IMR-90 (cell line): ENCODE results near the gene UBE2C. TPM values are rescaled to one million over a fixed set of nuclear protein-coding genes. Genes with fewer than 3 reads are reported as not detected.

ENCODE experiments used
- ATAC-seq: fragments of 200-7000 bp; cut with Tn5 transposase; 2 replicates; pipeline ENCODE4 v1.9.1; 2020; ENCODE audit warnings: low read depth, mild to moderate bottlenecking, moderate library complexity
- BruUV-seq: library from RNA; stranded (reverse); fragments of 400-500 nt; replicated peaks from 2 replicates; lab custom pipeline; 2021; lab: Mats Ljungman, UMichigan
- CTCF ChIA-PET: fragments of 300-600 bp; formaldehyde crosslinking; extraction: SDS; loops from one replicate; lab custom pipeline; 2021; ENCODE audit warnings: antibody characterized with exemption; lab: Yijun Ruan, JAX
- POLR2A ChIA-PET: fragments of 300-600 bp; sonication (Branson Sonifier 250); formaldehyde crosslinking; loops from one replicate; lab custom pipeline; 2022; ENCODE audit warnings: antibody characterized with exemption; ENCODE audit not compliant: unreplicated experiment; lab: Charles Lee
- DNase-seq: peaks from one replicate; pipeline ENCODE4 v3.0.0; 2013
- H2AFZ ChIP-seq: replicated peaks from 2 replicates; pipeline ENCODE3; 2013; ENCODE audit warnings: low read length, mild to moderate bottlenecking; ENCODE audit not compliant: poor library complexity
- H2AK5ac ChIP-seq: 2 replicates; pipeline ENCODE4 v1.6.1; 2013; ENCODE audit warnings: low read depth, low read length, inconsistent platforms
- H2AK9ac ChIP-seq: replicated peaks from 2 replicates; pipeline ENCODE3; 2013; ENCODE audit warnings: mild to moderate bottlenecking, low read depth, low read length, moderate library complexity; ENCODE audit not compliant: poor library complexity
- H2BK120ac ChIP-seq: 2 replicates; pipeline ENCODE4 v1.6.1; 2013; ENCODE audit warnings: low read depth, low read length, inconsistent platforms
- H2BK15ac ChIP-seq: 3 replicates; pipeline ENCODE4 v1.6.1; 2013; ENCODE audit warnings: low read depth, low read length, inconsistent platforms
- H2BK20ac ChIP-seq: 2 replicates; pipeline ENCODE4 v1.6.1; 2013; ENCODE audit warnings: low read depth, mild to moderate bottlenecking, inconsistent platforms, low read length, moderate library complexity
- H2BK5ac ChIP-seq: 2 replicates; pipeline ENCODE4 v1.6.1; 2013; ENCODE audit warnings: mild to moderate bottlenecking, low read depth, low read length, inconsistent platforms; ENCODE audit not compliant: poor library complexity, severe bottlenecking
- H3K14ac ChIP-seq: replicated peaks from 2 replicates; pipeline ENCODE4 v1.6.1; 2013; ENCODE audit warnings: low read depth, low read length, inconsistent platforms
- H3K18ac ChIP-seq: 2 replicates; pipeline ENCODE4 v1.6.1; 2013; ENCODE audit warnings: low read depth, low read length, control low read depth
- H3K23ac ChIP-seq: 2 replicates; pipeline ENCODE4 v1.6.1; 2013; ENCODE audit warnings: low read depth, low read length, inconsistent platforms
- H3K27ac ChIP-seq: 2 replicates; pipeline ENCODE4 v1.5.1; 2013; ENCODE audit warnings: mild to moderate bottlenecking, control low read depth, low read length; ENCODE audit not compliant: insufficient read depth
- H3K27me3 ChIP-seq: 2 replicates; pipeline ENCODE4 v1.6.1; 2013; ENCODE audit warnings: low read length; ENCODE audit not compliant: control insufficient read depth, insufficient read depth
- H3K36me3 ChIP-seq: 2 replicates; pipeline ENCODE4 v1.6.1; 2013; ENCODE audit warnings: low read length, mixed read lengths; ENCODE audit not compliant: control insufficient read depth, insufficient read depth
- H3K4ac ChIP-seq: 2 replicates; pipeline ENCODE4 v1.6.1; 2013; ENCODE audit warnings: low read depth, low read length, inconsistent platforms
- H3K4me1 ChIP-seq: 2 replicates; pipeline ENCODE4 v1.6.1; 2013; ENCODE audit warnings: low read length, mixed read lengths; ENCODE audit not compliant: control insufficient read depth, insufficient read depth
- H3K4me2 ChIP-seq: 2 replicates; pipeline ENCODE4 v1.6.1; 2013; ENCODE audit warnings: low read depth, mild to moderate bottlenecking, control low read depth, low read length, moderate library complexity
- H3K4me3 ChIP-seq: 2 replicates; pipeline ENCODE4 v1.5.1; 2013; ENCODE audit warnings: low read depth, mild to moderate bottlenecking, control low read depth, low read length, moderate library complexity; ENCODE audit not compliant: insufficient read depth
- H3K56ac ChIP-seq: 2 replicates; pipeline ENCODE4 v1.6.1; 2013; ENCODE audit warnings: low read length, inconsistent platforms; ENCODE audit not compliant: insufficient read depth; ENCODE audit errors: extremely low read depth
- H3K79me1 ChIP-seq, 2 experiments: 2 replicates each; pipeline ENCODE4 v1.6.1; 2013; ENCODE audit warnings: low read length in 2 of 2, inconsistent platforms in 1 of 2, low read depth in 1 of 2
- H3K9ac ChIP-seq: 2 replicates; pipeline ENCODE4 v1.6.1; 2013; ENCODE audit warnings: low read depth, low read length, control low read depth
- H3K9me1 ChIP-seq: 2 replicates; pipeline ENCODE4 v1.6.1; 2013; ENCODE audit warnings: low read length, inconsistent platforms; ENCODE audit not compliant: insufficient read depth
- H3K9me3 ChIP-seq: 2 replicates; pipeline ENCODE4 v1.6.1; 2013; ENCODE audit warnings: low read length; ENCODE audit not compliant: control insufficient read depth, insufficient read depth
- H4K20me1 ChIP-seq: 2 replicates; pipeline ENCODE4 v1.6.1; 2013; ENCODE audit warnings: low read length, inconsistent platforms; ENCODE audit not compliant: insufficient read depth
- H4K5ac ChIP-seq: 2 replicates; pipeline ENCODE4 v1.6.1; 2013; ENCODE audit warnings: mild to moderate bottlenecking, low read depth, low read length, control low read depth
- H4K8ac ChIP-seq, 2 experiments: 2 replicates each; pipeline ENCODE4 v1.6.1; 2013; ENCODE audit warnings: low read depth in 2 of 2, low read length in 2 of 2, control low read depth in 1 of 2, inconsistent platforms in 1 of 2
- H4K91ac ChIP-seq: 2 replicates; pipeline ENCODE4 v1.6.1; 2013; ENCODE audit warnings: low read depth, low read length, inconsistent platforms; ENCODE audit not compliant: insufficient read depth
- BHLHE40 ChIP-seq: fragments of 150-350 bp; IDR thresholded peaks from 2 replicates; pipeline ENCODE4 v1.6.1; 2016; ENCODE audit warnings: mild to moderate bottlenecking, low read depth, low read length
- CHD1 ChIP-seq: IDR thresholded peaks from 2 replicates; pipeline ENCODE4 v1.6.1; 2012; ENCODE audit warnings: low read depth, low read length, improper control_type of control experiment
- FOS ChIP-seq: fragments of 150-350 bp; IDR thresholded peaks from 2 replicates; pipeline ENCODE4 v1.6.1; 2016; ENCODE audit warnings: low read depth, low read length
- MAFK ChIP-seq: IDR thresholded peaks from 2 replicates; pipeline ENCODE4 v1.6.1; 2012; ENCODE audit warnings: low read depth, low read length, improper control_type of control experiment
- MXI1 ChIP-seq: IDR thresholded peaks from 2 replicates; pipeline ENCODE4 v1.6.1; 2012; ENCODE audit warnings: low read depth, mild to moderate bottlenecking, low read length, moderate library complexity, borderline replicate concordance
- POLR2A ChIP-seq: IDR thresholded peaks from 2 replicates; pipeline ENCODE4 v1.6.1; 2012; ENCODE audit warnings: mild to moderate bottlenecking, low read depth, low read length
- WGBS, 2 experiments: methylation state at CpG; one replicate each; pipeline versions ENCODE4 v1.1.5 to v1.1.7; 2013; ENCODE audit warnings: missing lambda C conversion rate in 2 of 2; ENCODE audit not compliant: insufficient read length in 1 of 2; ENCODE audit errors: extremely low coverage in 2 of 2; 5-methylcytosine and 5-hydroxymethylcytosine counted together
- dilution Hi-C: fragments of 300-500 bp; cut with HindIII; formaldehyde crosslinking; loops from one replicate; pipeline ENCODE4 v1.14.3; 2018; ENCODE audit warnings: low sequenced_read_pairs; ENCODE audit not compliant: unreplicated experiment
- in situ Hi-C: fragments of 300-500 bp; cut with MboI; formaldehyde crosslinking; loops from 3 replicates; pipeline ENCODE4 v1.14.3; 2019; ENCODE audit warnings: low sequenced_read_pairs, inconsistent platforms, mixed read lengths
- intact Hi-C: fragments of 100-400 bp; cut with micrococcal nuclease; formaldehyde crosslinking; loops from 2 replicates; pipeline ENCODE4 v1.10.0; 2022
- polyA plus RNA-seq, 3 experiments: library from polyadenylated mRNA; depleted of rRNA; stranded (reverse); fragments of >200 nt; gene quantifications; 2 replicates each; pipeline ENCODE4 v1.2.3, GENCODE V29; 2012; ENCODE audit warnings: low replicate concordance in 1 of 3
- total RNA-seq: library from RNA; depleted of rRNA; stranded (reverse); fragments of >200 nt; gene quantifications from 2 replicates; pipeline ENCODE4 v1.2.3, GENCODE V29; 2012
- TF ChIP-seq, protein P1 (sequence below): fragments of 150-350 bp; IDR thresholded peaks from 2 replicates; pipeline ENCODE4 v1.6.1; 2017; ENCODE audit warnings: mild to moderate bottlenecking, antibody characterized with exemption, low read length, low read depth

UBE2C gene
- total and polyA plus RNA-seq, 2 of the 4 experiments (the other 2 are of a cell fraction) = 43.4 to 120 TPM

DNA sequence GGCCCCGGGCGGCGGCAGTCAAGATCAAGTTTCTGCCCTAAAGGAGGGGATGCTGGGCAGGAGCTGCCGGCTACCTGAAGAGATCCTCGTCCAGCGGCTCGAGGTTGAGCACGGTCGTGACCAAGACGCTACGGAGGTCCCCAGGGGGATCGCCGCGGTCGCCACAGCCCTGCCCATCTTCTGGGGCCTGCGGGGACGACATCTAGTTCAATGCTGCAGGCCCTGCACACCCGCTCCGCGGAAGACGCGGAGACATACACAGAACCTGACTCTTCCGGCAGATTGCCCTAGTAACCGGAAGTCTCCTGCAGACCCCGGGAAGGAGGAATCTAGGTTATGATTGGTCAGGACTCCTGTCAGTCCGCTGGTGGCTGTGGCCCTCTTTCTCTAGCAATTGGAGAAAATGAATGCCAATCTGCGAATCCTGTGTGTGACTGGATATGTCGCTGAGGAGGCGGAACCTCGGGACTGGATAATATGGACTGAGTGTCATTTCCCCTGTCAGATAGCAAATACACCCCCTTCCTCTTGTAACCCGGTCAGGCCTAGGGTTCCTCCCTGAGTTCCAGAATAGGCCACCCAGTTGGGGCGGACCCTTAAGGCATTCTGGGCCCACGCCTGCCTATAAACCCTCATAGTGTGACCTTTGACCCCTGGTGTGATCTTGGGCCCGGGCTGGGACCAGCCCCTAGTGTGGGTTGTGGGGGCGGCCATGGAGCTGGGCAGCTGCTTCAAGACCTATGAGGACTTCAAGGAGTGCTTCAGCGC is 44.9 kb downstream of the UBE2C start, which contains the start of the genes ACOT8 and ZSWIM3:
Gene ACOT8, minus strand, starts transcription at position 279 of the 768 bp plus-strand sequence. Its CDS starts 77 bp downstream, at position 202.
Gene ZSWIM3, plus strand, starts transcription at position 501 of the 768 bp plus-strand sequence. Its CDS starts 212 bp downstream, at position 713.
- peak; percentile 100 for DNase-seq
- Histone ChIP-seq H3K27ac (peak within 1 kb of the TSS; percentile 78), H3K36me3 (peaks cover 6% of the 10 kb centered on the region; the same call in 1 of the 2 replicates), H3K27me3 (no peaks in the 10 kb centered on the region), H2BK20ac (no peak within 1 kb of the TSS), H4K91ac (peak within 1 kb of the TSS; percentile 78), H2AFZ (peak within 1 kb of the TSS; percentile 97), H2BK15ac (no peak within 1 kb of the TSS), H3K18ac (peak within 1 kb of the TSS; percentile 6; the same call in 1 of the 2 replicates), H3K9ac (peak within 1 kb of the TSS; percentile 80), H3K4me3 (peak within 1 kb of the TSS; percentile 77), H4K5ac (peak within 1 kb of the TSS; percentile 91), H3K4me2 (peak within 1 kb of the TSS; percentile 95), H3K9me3 (no peaks in the 10 kb centered on the region), H3K9me1 (peaks cover 8% of the 10 kb centered on the region), H2AK9ac (peak within 1 kb of the TSS; percentile 92), H4K8ac (peak within 1 kb of the TSS; percentile 82 to 95), H3K4ac (peak within 1 kb of the TSS; percentile 94), H3K56ac (peak within 1 kb of the TSS; percentile 25; the same call in 1 of the 2 replicates), H3K79me1 (peaks cover 25 to 63% of the 10 kb centered on the region in 2 experiments), H3K23ac (peak within 1 kb of the TSS; percentile 81), H4K20me1 (no peaks in the 10 kb centered on the region), H2BK5ac (peak within 1 kb of the TSS; percentile 72), H3K14ac (peak within 1 kb of the TSS; percentile 90), H3K4me1 (peaks cover 8% of the 10 kb centered on the region; the same call in 1 of the 2 replicates), H2BK120ac (peak within 1 kb of the TSS; percentile 30; the same call in 1 of the 2 replicates), H2AK5ac (peak within 1 kb of the TSS; percentile 74)
- ATAC-seq = peak; percentile 99
- dilution Hi-C loops = no loop called here
- intact Hi-C loops = loop anchor here (2.0 kb wide), 1 partner anchor 78 kb away; the partner anchor contains the start of gene PCIF1
- BruUV-seq = no TSS peak
- POLR2A ChIA-PET = interaction anchor here (0.9 kb wide), 1 partner anchor 23 kb away, joined by 3 read pairs; no protein-coding TSS in a partner anchor
- WGBS, 2 experiments = 2% methylated on average over 16 of the region's 36 CpGs; no CpG with 5 or more reads in 1 of the 2 experiments
- TF ChIP-seq, protein P1, sequence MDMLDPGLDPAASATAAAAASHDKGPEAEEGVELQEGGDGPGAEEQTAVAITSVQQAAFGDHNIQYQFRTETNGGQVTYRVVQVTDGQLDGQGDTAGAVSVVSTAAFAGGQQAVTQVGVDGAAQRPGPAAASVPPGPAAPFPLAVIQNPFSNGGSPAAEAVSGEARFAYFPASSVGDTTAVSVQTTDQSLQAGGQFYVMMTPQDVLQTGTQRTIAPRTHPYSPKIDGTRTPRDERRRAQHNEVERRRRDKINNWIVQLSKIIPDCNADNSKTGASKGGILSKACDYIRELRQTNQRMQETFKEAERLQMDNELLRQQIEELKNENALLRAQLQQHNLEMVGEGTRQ = no peak
- TF ChIP-seq POLR2A = 0 out of 2 replicates have a peak, but pooled peaks have one; percentile 18
- TF ChIP-seq MAFK = peak; percentile 33; the same call in 1 of the 2 replicates
- no peak for TF ChIP-seq CHD1
- TF ChIP-seq FOS = peak; percentile 74; the same call in 1 of the 2 replicates
- 0 out of 2 replicates have a peak, but pooled peaks have one; percentile 17 for TF ChIP-seq MXI1
- TF ChIP-seq BHLHE40 = peak; percentile 46; the same call in 1 of the 2 replicates
- in situ Hi-C loops = no loop called here
- CTCF ChIA-PET = no interaction called here
